Measurements from ENCODE around the gene DRAM2. TPM values are rescaled to one million over a fixed set of nuclear protein-coding genes. Genes with fewer than 3 reads are reported as not detected.

Gene DRAM2
- total and polyA plus RNA-seq, 10 of the 15 experiments (the other 5 are each of a cell fraction or from before 2014, with no cell fraction given): 39.1 to 229 (median 79.4) TPM

DNA sequence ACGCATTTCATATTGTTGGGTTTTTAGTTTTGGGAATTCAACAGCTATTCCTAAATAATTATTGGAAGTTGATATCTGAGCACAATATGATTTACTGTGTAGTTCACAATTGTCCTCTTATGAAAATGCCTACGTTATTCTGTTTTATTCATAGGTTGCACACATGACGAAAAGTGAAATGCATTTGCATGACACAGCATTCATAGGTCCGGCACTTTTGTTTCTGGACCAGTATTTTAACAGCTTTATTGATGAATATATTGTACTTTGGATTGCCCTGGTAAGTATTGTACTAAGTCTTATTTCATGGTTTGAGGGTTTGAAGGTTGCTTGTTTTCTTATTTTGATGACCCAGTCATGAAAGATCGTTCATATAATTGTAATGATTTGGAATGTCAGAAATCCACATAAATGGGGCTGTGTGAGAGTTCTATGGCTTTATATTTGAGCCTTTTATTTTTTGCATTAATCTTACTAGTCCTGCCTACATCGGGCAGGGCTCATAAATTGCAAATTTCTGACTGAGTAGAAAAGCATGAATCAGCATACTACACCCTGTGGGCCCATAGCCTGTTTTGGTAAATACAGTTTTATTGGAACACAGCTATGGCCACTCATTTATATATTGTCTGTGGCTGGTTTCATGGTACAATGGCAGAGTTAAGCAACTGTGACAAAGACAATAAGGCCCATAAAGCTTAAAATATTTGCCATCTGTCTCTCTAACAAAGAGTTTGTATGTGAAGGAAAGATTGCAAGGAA lies 43.6 kb upstream of the DRAM2 start:
- ChIA-PET RAD21 (ENCODE audit: unreplicated experiment) (interaction anchor here (0.8 to 2.5 kb wide), 6 partner anchors 9 to 151 kb away, joined by 3 to 12 read pairs (median 4); partner anchors contain the start of genes CEPT1 and DRAM2), POLR2A (interaction anchor here (0.6 to 3.8 kb wide), 7 partner anchors 12 to 50 kb away, joined by 3 to 21 read pairs (median 5); no protein-coding TSS in a partner anchor), CTCF (interaction anchor here (0.8 to 3.1 kb wide), 9 partner anchors 9 to 153 kb away, joined by 3 to 14 read pairs (median 4); no protein-coding TSS in a partner anchor), SMC1A (ENCODE audit: uncharacterized antibody, unreplicated experiment) (interaction anchor here (0.7 to 6.5 kb wide), 18 partner anchors 8 to 217 kb away, joined by 3 to 68 read pairs (median 4); partner anchors contain the start of gene DENND2D)
- no TSS peak for BruUV-seq (replicated peaks)
- no peak overlapping the region for H3K27ac ChIP-seq (ENCODE audit: control insufficient read depth, insufficient read depth)
- intact Hi-C loops (cut with micrococcal nuclease; ENCODE audit: unreplicated experiment): no loop called here
- no peak for DNase-seq (ENCODE audit: low read depth, low spot score)
- H3K4me3 ChIP-seq: no peak overlapping the region
- no peak overlapping the region for H3K9ac ChIP-seq (ENCODE audit: control insufficient read depth, insufficient read depth, low read length)
- no peaks in the 10 kb centered on the region; the same call in 1 of the 2 replicates for H3K79me2 ChIP-seq (ENCODE audit: control insufficient read depth, insufficient read depth, low read length)
- no peaks in the 10 kb centered on the region for H3K9me3 ChIP-seq (replicated peaks; ENCODE audit: control insufficient read depth, insufficient read depth, low read length)
- no peak for FAIRE-seq
- H2AFZ ChIP-seq (ENCODE audit: control insufficient read depth, low read depth, low read length): no peak overlapping the region
- WGBS (ENCODE audit: insufficient coverage, insufficient replicate concordance, low lambda C conversion rate, missing lambda C conversion rate): 83% methylated on average over 6 of the region's 6 CpGs
- in situ Hi-C loops (cut with MboI): no loop called here
- no peak overlapping the region for H3K4me2 ChIP-seq (ENCODE audit: control insufficient read depth, insufficient read depth)
- H3K36me3 ChIP-seq (ENCODE audit: control insufficient read depth in 2 of 2, insufficient read depth in 2 of 2, low read length in 1 of 2): peaks cover 9 to 33% of the 10 kb centered on the region in 2 experiments
- 0 out of 3 replicates have a peak, but pooled peaks have one; percentile 17 for ATAC-seq
- H3K4me1 ChIP-seq (ENCODE audit: control insufficient read depth, insufficient read depth, low read length): no peaks in the 10 kb centered on the region
- H4K20me1 ChIP-seq (ENCODE audit: control insufficient read depth, insufficient read depth): no peaks in the 10 kb centered on the region
- no peaks in the 10 kb centered on the region for H3K27me3 ChIP-seq (replicated peaks in 1 of 2; ENCODE audit: control insufficient read depth in 2 of 2, insufficient read depth in 2 of 2, low read length in 1 of 2)
- TF ChIP-seq, protein P1, sequence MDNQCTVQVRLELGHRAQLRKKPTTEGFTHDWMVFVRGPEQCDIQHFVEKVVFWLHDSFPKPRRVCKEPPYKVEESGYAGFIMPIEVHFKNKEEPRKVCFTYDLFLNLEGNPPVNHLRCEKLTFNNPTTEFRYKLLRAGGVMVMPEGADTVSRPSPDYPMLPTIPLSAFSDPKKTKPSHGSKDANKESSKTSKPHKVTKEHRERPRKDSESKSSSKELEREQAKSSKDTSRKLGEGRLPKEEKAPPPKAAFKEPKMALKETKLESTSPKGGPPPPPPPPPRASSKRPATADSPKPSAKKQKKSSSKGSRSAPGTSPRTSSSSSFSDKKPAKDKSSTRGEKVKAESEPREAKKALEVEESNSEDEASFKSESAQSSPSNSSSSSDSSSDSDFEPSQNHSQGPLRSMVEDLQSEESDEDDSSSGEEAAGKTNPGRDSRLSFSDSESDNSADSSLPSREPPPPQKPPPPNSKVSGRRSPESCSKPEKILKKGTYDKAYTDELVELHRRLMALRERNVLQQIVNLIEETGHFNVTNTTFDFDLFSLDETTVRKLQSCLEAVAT (IDR thresholded peaks at IDR 0.05): no peak
- TF ChIP-seq, protein P2, sequence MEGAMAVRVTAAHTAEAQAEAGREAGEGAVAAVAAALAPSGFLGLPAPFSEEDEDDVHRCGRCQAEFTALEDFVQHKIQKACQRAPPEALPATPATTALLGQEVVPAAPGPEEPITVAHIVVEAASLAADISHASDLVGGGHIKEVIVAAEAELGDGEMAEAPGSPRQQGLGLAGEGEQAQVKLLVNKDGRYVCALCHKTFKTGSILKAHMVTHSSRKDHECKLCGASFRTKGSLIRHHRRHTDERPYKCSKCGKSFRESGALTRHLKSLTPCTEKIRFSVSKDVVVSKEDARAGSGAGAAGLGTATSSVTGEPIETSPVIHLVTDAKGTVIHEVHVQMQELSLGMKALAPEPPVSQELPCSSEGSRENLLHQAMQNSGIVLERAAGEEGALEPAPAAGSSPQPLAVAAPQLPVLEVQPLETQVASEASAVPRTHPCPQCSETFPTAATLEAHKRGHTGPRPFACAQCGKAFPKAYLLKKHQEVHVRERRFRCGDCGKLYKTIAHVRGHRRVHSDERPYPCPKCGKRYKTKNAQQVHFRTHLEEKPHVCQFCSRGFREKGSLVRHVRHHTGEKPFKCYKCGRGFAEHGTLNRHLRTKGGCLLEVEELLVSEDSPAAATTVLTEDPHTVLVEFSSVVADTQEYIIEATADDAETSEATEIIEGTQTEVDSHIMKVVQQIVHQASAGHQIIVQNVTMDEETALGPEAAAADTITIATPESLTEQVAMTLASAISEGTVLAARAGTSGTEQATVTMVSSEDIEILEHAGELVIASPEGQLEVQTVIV (IDR thresholded peaks at IDR 0.05; ENCODE audit: borderline replicate concordance, partially characterized antibody): no peak
- TF ChIP-seq, protein P3, sequence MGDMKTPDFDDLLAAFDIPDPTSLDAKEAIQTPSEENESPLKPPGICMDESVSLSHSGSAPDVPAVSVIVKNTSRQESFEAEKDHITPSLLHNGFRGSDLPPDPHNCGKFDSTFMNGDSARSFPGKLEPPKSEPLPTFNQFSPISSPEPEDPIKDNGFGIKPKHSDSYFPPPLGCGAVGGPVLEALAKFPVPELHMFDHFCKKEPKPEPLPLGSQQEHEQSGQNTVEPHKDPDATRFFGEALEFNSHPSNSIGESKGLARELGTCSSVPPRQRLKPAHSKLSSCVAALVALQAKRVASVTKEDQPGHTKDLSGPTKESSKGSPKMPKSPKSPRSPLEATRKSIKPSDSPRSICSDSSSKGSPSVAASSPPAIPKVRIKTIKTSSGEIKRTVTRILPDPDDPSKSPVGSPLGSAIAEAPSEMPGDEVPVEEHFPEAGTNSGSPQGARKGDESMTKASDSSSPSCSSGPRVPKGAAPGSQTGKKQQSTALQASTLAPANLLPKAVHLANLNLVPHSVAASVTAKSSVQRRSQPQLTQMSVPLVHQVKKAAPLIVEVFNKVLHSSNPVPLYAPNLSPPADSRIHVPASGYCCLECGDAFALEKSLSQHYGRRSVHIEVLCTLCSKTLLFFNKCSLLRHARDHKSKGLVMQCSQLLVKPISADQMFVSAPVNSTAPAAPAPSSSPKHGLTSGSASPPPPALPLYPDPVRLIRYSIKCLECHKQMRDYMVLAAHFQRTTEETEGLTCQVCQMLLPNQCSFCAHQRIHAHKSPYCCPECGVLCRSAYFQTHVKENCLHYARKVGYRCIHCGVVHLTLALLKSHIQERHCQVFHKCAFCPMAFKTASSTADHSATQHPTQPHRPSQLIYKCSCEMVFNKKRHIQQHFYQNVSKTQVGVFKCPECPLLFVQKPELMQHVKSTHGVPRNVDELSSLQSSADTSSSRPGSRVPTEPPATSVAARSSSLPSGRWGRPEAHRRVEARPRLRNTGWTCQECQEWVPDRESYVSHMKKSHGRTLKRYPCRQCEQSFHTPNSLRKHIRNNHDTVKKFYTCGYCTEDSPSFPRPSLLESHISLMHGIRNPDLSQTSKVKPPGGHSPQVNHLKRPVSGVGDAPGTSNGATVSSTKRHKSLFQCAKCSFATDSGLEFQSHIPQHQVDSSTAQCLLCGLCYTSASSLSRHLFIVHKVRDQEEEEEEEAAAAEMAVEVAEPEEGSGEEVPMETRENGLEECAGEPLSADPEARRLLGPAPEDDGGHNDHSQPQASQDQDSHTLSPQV (IDR thresholded peaks at IDR 0.05): no peak
- TF ChIP-seq RAD21 (IDR thresholded peaks at IDR 0.05; ENCODE audit: insufficient read depth, low read depth, low read length): no peak
- peak; percentile 45; the same call in 1 of the 2 replicates for TF ChIP-seq MTA3 (IDR thresholded peaks at IDR 0.05; ENCODE audit: borderline replicate concordance, low read length)
- TF ChIP-seq NR2F1 (conservative IDR thresholded peaks at IDR 0.05): no peak
- no peak for TF ChIP-seq ZNF274 (IDR thresholded peaks at IDR 0.05; ENCODE audit: insufficient read depth, insufficient read length)
- TF ChIP-seq, protein P4, sequence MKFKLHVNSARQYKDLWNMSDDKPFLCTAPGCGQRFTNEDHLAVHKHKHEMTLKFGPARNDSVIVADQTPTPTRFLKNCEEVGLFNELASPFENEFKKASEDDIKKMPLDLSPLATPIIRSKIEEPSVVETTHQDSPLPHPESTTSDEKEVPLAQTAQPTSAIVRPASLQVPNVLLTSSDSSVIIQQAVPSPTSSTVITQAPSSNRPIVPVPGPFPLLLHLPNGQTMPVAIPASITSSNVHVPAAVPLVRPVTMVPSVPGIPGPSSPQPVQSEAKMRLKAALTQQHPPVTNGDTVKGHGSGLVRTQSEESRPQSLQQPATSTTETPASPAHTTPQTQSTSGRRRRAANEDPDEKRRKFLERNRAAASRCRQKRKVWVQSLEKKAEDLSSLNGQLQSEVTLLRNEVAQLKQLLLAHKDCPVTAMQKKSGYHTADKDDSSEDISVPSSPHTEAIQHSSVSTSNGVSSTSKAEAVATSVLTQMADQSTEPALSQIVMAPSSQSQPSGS (IDR thresholded peaks at IDR 0.05; ENCODE audit: low read length): peak; percentile 31; the same call in 1 of the 2 replicates
- TF ChIP-seq, protein P5, sequence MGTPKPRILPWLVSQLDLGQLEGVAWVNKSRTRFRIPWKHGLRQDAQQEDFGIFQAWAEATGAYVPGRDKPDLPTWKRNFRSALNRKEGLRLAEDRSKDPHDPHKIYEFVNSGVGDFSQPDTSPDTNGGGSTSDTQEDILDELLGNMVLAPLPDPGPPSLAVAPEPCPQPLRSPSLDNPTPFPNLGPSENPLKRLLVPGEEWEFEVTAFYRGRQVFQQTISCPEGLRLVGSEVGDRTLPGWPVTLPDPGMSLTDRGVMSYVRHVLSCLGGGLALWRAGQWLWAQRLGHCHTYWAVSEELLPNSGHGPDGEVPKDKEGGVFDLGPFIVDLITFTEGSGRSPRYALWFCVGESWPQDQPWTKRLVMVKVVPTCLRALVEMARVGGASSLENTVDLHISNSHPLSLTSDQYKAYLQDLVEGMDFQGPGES (IDR thresholded peaks at IDR 0.05): no peak
